H9 (cell line): ENCODE measurements around the gene UROS. TPM values are rescaled to one million over a fixed set of nuclear protein-coding genes. Genes with fewer than 3 reads are reported as not detected.
A peak's percentile ranks its signal among the peaks of the same experiment; 100 is the strongest.

Source experiments
- DNase-seq: peaks from one replicate; pipeline ENCODE4 v3.0.0-alpha.2; 2017
- H2AFZ ChIP-seq: one replicate; pipeline ENCODE4 v1.6.1; 2013; ENCODE audit warnings: mild to moderate bottlenecking, low read length, control low read depth, moderate library complexity
- H2AK5ac ChIP-seq: 2 replicates; pipeline ENCODE4 v1.6.1; 2013; ENCODE audit warnings: low read length, control low read depth, mixed read lengths; ENCODE audit not compliant: insufficient read length
- H2BK120ac ChIP-seq: one replicate; pipeline ENCODE4 v1.6.1; 2013; ENCODE audit warnings: low read depth, mild to moderate bottlenecking, low read length, control low read depth, inconsistent platforms; ENCODE audit not compliant: poor library complexity, severe bottlenecking
- H2BK12ac ChIP-seq: 2 replicates; pipeline ENCODE4 v1.6.1; 2013; ENCODE audit warnings: low read length, control low read depth, mixed read lengths, low read depth; ENCODE audit not compliant: insufficient read length
- H2BK15ac ChIP-seq: 2 replicates; pipeline ENCODE4 v1.6.1; 2013; ENCODE audit warnings: low read depth, low read length, control low read depth
- H2BK20ac ChIP-seq: one replicate; pipeline ENCODE4 v1.6.1; 2013; ENCODE audit warnings: low read depth, mild to moderate bottlenecking, low read length, control low read depth, inconsistent platforms; ENCODE audit not compliant: poor library complexity, severe bottlenecking
- H2BK5ac ChIP-seq: 2 replicates; pipeline ENCODE4 v1.6.1; 2013; ENCODE audit warnings: low read length, control low read depth, mixed read lengths; ENCODE audit not compliant: insufficient read length
- H3K14ac ChIP-seq: 2 replicates; pipeline ENCODE4 v1.6.1; 2013; ENCODE audit warnings: low read length, control low read depth; ENCODE audit not compliant: insufficient read depth
- H3K18ac ChIP-seq: 2 replicates; pipeline ENCODE4 v1.6.1; 2013; ENCODE audit warnings: low read depth, mild to moderate bottlenecking, mixed read lengths, low read length, control low read depth; ENCODE audit not compliant: insufficient read length
- H3K23ac ChIP-seq: 2 replicates; pipeline ENCODE4 v1.6.1; 2013; ENCODE audit warnings: low read length, control low read depth, mixed read lengths, low read depth; ENCODE audit not compliant: insufficient read length
- H3K23me2 ChIP-seq: 2 replicates; pipeline ENCODE4 v1.6.1; 2013; ENCODE audit warnings: low read depth, mild to moderate bottlenecking, mixed read lengths, low read length, control low read depth; ENCODE audit not compliant: insufficient read length, poor library complexity, severe bottlenecking
- H3K27ac ChIP-seq: 2 replicates; pipeline ENCODE4 v1.5.1; 2013; ENCODE audit warnings: low read length, control low read depth, mixed read lengths, low read depth; ENCODE audit not compliant: insufficient read length
- H3K27me3 ChIP-seq: 2 replicates; pipeline ENCODE4 v1.6.1; 2013; ENCODE audit warnings: low read length, control low read depth, inconsistent platforms; ENCODE audit not compliant: insufficient read depth
- H3K4ac ChIP-seq: 2 replicates; pipeline ENCODE4 v1.6.1; 2013; ENCODE audit warnings: low read depth, mild to moderate bottlenecking, control low read depth, inconsistent platforms, low read length, moderate library complexity
- H3K4me1 ChIP-seq: 2 replicates; pipeline ENCODE4 v1.6.1; 2013; ENCODE audit warnings: low read length, control low read depth, inconsistent platforms; ENCODE audit not compliant: insufficient read depth
- H3K4me2 ChIP-seq: 2 replicates; pipeline ENCODE4 v1.6.1; 2013; ENCODE audit warnings: low read length, control low read depth, mixed read lengths; ENCODE audit not compliant: insufficient read length, insufficient read depth
- H3K56ac ChIP-seq: 2 replicates; pipeline ENCODE4 v1.6.1; 2013; ENCODE audit warnings: low read depth, mild to moderate bottlenecking, mixed read lengths, low read length, control low read depth; ENCODE audit not compliant: insufficient read length
- H3K79me1 ChIP-seq: 2 replicates; pipeline ENCODE4 v1.6.1; 2013; ENCODE audit warnings: low read depth, mild to moderate bottlenecking, moderate library complexity, low read length, control low read depth, inconsistent platforms; ENCODE audit not compliant: insufficient read depth, poor library complexity, severe bottlenecking
- H3K79me2 ChIP-seq: 2 replicates; pipeline ENCODE4 v1.6.1; 2013; ENCODE audit warnings: low read length, control low read depth, inconsistent platforms; ENCODE audit not compliant: insufficient read depth
- H3K9ac ChIP-seq: 2 replicates; pipeline ENCODE4 v1.6.1; 2013; ENCODE audit warnings: low read length, control low read depth, mixed read lengths; ENCODE audit not compliant: insufficient read length; ENCODE audit errors: extremely low read depth
- H3K9me3 ChIP-seq: one replicate; pipeline ENCODE4 v1.6.1; 2013; ENCODE audit warnings: low read depth, low read length, inconsistent platforms; ENCODE audit not compliant: control insufficient read depth
- H3T11ph ChIP-seq: one replicate; pipeline ENCODE4 v1.6.1; 2013; ENCODE audit warnings: mild to moderate bottlenecking, low read length, control low read depth, inconsistent platforms
- H4K20me1 ChIP-seq: one replicate; pipeline ENCODE4 v1.6.1; 2013; ENCODE audit not compliant: control insufficient read depth, insufficient read length, insufficient read depth
- H4K5ac ChIP-seq: 2 replicates; pipeline ENCODE4 v1.6.1; 2013; ENCODE audit warnings: low read depth, mild to moderate bottlenecking, mixed read lengths, low read length, control low read depth; ENCODE audit not compliant: insufficient read length
- H4K8ac ChIP-seq: replicated peaks from 2 replicates; pipeline ENCODE4 v1.6.1; 2013; ENCODE audit warnings: low read length, control low read depth, mixed read lengths, low read depth; ENCODE audit not compliant: insufficient read length
- H4K91ac ChIP-seq: 2 replicates; pipeline ENCODE4 v1.6.1; 2013; ENCODE audit warnings: low read depth, mild to moderate bottlenecking, moderate library complexity, mixed read lengths, low read length, control low read depth; ENCODE audit not compliant: insufficient read length
- H3K27ac Mint-ChIP-seq, 3 experiments: 2 replicates in 2 of 3; 3 replicates in 1 of 3; pipeline ENCODE4 v1.8.0; 2020 to 2021; ENCODE audit warnings: mixed read lengths in 3 of 3, mild to moderate bottlenecking in 1 of 3, moderate library complexity in 1 of 3
- H3K27me3 Mint-ChIP-seq: 2 replicates; pipeline ENCODE4 v1.8.0; 2021; ENCODE audit warnings: low read depth, mild to moderate bottlenecking, moderate library complexity, mixed read lengths
- H3K36me3 Mint-ChIP-seq, 3 experiments: 2 replicates in 2 of 3; 3 replicates in 1 of 3; pipeline ENCODE4 v1.8.0; 2020 to 2021; ENCODE audit warnings: low read depth in 3 of 3, mixed read lengths in 3 of 3; ENCODE audit not compliant: insufficient read depth in 1 of 3
- H3K4me1 Mint-ChIP-seq, 2 experiments: 2 replicates each; pipeline ENCODE4 v1.8.0; 2020; ENCODE audit warnings: mixed read lengths in 2 of 2
- H3K4me3 Mint-ChIP-seq, 2 experiments: 2 replicates in 1 of 2; 3 replicates in 1 of 2; pipeline ENCODE4 v1.8.0; 2020 to 2021; ENCODE audit warnings: mild to moderate bottlenecking in 2 of 2, mixed read lengths in 2 of 2, moderate library complexity in 1 of 2
- H3K9me3 Mint-ChIP-seq, 2 experiments: 2 replicates in 1 of 2; 3 replicates in 1 of 2; pipeline ENCODE4 v1.8.0; 2020; ENCODE audit warnings: mild to moderate bottlenecking in 2 of 2, mixed read lengths in 2 of 2, moderate library complexity in 1 of 2
- WGBS: extraction: QIAGEN DNeasy Blood & Tissue Kit; methylation state at CpG from one replicate; pipeline ENCODE4 v1.1.7; 2013; ENCODE audit warnings: missing lambda C conversion rate, low lambda C conversion rate, mixed read lengths; ENCODE audit not compliant: insufficient read length; ENCODE audit errors: extremely low coverage; 5-methylcytosine and 5-hydroxymethylcytosine counted together
- total RNA-seq: library from RNA; stranded (reverse); gene quantifications from 2 replicates; pipeline ENCODE4 v1.2.1, GENCODE V29; 2021
- TF ChIP-seq, protein P1 (sequence below): fragments of 200-600 bp; sonication (generic); conservative IDR thresholded peaks from 3 replicates; pipeline ENCODE4 v1.8.0; 2021; ENCODE audit warnings: antibody characterized with exemption, mild to moderate bottlenecking

The UROS gene
- total RNA-seq, 1 experiment from 2014 or later, result 42.3 TPM

DNA sequence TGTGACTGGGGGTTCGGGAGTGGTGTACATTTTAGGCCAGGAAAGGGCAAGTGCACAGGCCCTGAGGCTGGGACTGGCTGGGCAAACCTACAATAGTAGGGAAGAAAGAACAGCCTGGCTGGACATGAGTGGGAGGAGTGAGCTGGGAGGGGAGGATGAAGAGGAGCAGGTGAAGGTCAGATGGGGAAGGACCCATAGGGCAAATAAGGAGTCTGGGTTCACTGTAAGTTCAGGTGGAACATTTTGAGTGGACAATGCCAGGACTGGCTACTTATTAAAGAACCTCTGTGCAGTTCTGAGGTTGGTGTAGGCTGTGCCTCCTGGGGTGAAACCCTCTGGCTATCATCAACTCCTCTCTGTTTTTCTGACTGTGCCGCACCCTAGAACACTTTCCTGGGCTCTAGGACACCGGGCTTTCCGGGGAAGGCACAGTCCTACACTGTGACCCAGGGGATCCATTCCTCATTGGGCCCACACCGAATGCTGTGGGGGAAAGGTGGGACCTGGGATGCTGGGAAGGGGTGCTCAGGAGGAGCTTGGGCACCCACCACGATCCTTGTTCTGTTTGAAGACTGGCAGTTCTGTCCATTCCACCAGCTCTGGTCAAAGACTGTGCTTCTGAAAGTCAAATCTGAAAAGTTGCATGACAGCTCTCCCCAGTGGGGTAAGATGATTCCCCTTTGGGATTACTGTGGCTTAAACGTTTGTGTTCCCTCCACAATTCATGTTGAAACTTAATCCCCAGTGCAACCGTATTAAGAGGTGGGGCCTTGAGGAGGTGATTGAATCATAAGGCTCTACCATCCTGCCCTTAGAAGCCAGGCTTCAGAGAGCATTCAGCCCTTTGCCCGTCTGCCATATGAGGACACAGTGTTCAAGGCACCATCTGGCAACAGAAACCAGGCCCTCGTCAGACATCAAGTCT, 43.4 kb downstream of the UROS start:
- Histone ChIP-seq H3K4me2 (no peak overlapping the region), H2BK20ac (no peak overlapping the region), H3K14ac (no peak overlapping the region), H2BK5ac (no peak overlapping the region), H3K27me3 (no peaks in the 10 kb centered on the region), H3K4me1 (no peaks in the 10 kb centered on the region), H3T11ph (no peak overlapping the region), H2BK12ac (no peak overlapping the region), H4K20me1 (no peaks in the 10 kb centered on the region), H3K79me2 (no peaks in the 10 kb centered on the region), H4K8ac (no peak overlapping the region), H3K9ac (no peak overlapping the region), H3K27ac (no peak overlapping the region), H3K79me1 (no peaks in the 10 kb centered on the region), H4K5ac (no peak overlapping the region), H3K18ac (no peak overlapping the region), H2AK5ac (no peak overlapping the region), H3K23ac (no peak overlapping the region), H2BK15ac (no peak overlapping the region), H3K9me3 (no peaks in the 10 kb centered on the region), H2BK120ac (no peak overlapping the region), H4K91ac (no peak overlapping the region), H3K56ac (no peak overlapping the region), H3K23me2 (no peaks in the 10 kb centered on the region), H2AFZ (no peak overlapping the region), H3K4ac (no peak overlapping the region)
- H3K36me3 Mint-ChIP-seq, result no peaks in the 10 kb centered on the region; a peak in 1 of 7 replicates
- peaks cover 0 to 9% of the 10 kb centered on the region in 2 experiments for H3K9me3 Mint-ChIP-seq
- no peak overlapping the region for H3K4me3 Mint-ChIP-seq
- H3K27me3 Mint-ChIP-seq, result peaks cover 9% of the 10 kb centered on the region
- H3K27ac Mint-ChIP-seq, result 0 out of 7 replicates have a peak overlapping the region, but pooled peaks of 1 of the 3 experiments have one; percentile 25
- no peak for DNase-seq
- no peaks in the 10 kb centered on the region for H3K4me1 Mint-ChIP-seq
- no CpG with 5 or more reads among the region's 10 CpGs for WGBS
- TF ChIP-seq, protein P1, sequence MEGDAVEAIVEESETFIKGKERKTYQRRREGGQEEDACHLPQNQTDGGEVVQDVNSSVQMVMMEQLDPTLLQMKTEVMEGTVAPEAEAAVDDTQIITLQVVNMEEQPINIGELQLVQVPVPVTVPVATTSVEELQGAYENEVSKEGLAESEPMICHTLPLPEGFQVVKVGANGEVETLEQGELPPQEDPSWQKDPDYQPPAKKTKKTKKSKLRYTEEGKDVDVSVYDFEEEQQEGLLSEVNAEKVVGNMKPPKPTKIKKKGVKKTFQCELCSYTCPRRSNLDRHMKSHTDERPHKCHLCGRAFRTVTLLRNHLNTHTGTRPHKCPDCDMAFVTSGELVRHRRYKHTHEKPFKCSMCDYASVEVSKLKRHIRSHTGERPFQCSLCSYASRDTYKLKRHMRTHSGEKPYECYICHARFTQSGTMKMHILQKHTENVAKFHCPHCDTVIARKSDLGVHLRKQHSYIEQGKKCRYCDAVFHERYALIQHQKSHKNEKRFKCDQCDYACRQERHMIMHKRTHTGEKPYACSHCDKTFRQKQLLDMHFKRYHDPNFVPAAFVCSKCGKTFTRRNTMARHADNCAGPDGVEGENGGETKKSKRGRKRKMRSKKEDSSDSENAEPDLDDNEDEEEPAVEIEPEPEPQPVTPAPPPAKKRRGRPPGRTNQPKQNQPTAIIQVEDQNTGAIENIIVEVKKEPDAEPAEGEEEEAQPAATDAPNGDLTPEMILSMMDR, result no peak
